GM19328 (cell line): ENCODE results near the gene CPE.
"Not testable (repeated sequence)": the region's sequence is repeated elsewhere in the genome, so short reads cannot be mapped to it uniquely, and the experiment has no call there.

ENCODE experiments used
- ATAC-seq: cut with Tn5 transposase; IDR thresholded peaks from one replicate; pipeline ENCODE4 v1.9.1; 2021; ENCODE audit warnings: mild to moderate bottlenecking, moderate library complexity; ENCODE audit not compliant: unreplicated experiment

The CPE gene

DNA sequence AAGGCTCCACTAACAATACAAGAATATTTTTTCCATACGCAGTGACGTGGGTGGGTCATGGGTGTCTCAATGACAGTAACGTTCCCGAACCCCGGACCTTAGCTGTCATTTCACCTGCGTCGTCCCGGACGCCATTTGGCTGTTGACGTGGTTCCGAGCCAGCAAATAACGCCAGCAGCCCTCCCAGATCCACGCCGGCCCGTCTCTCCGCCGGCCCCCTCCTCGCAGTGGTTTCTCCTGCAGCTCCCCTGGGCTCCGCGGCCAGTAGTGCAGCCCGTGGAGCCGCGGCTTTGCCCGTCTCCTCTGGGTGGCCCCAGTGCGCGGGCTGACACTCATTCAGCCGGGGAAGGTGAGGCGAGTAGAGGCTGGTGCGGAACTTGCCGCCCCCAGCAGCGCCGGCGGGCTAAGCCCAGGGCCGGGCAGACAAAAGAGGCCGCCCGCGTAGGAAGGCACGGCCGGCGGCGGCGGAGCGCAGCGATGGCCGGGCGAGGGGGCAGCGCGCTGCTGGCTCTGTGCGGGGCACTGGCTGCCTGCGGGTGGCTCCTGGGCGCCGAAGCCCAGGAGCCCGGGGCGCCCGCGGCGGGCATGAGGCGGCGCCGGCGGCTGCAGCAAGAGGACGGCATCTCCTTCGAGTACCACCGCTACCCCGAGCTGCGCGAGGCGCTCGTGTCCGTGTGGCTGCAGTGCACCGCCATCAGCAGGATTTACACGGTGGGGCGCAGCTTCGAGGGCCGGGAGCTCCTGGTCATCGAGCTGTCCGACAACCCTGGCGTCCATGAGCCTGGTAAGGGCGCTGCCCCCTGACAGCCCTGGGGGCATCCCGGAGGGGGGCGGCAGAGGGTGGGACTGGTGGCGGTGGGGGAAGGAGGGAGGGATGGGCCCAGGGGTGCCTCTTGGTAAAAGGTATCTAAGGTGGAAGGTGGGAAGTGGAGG, at the start of gene CPE:
CPE (plus strand) TSS at position 264 of the 933 bp plus-strand sequence; CDS start at position 478, 214 bp downstream.
- ATAC-seq, result peak; percentile 71

- ATAC-seq, result no peak
Observed at GRCh38 chr4:165330071-165330470, 48.7 kb upstream of the CPE start.

GRCh38 chr4:165330666-165331065, 48.1 kb upstream of the CPE start:
- no peak for ATAC-seq

DNA sequence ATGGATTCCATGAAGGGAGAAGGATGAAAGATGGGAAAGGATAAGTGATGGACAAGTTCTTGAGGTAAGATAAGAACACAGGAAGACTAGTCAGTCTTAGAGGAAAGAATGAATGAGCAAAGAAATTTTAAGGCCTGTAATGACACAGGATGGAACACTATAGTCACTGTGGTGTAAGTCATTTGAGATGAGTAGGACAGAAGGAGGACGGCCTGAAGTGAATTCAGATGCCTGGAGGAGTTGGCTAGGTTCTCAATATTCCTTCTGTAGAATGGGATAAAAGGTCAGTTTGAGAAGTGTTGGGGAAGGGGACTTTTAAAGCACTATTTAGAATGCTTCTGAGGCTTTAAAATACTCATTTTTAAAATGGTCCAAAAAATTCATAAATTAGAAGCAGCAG, 47.4 kb upstream of the CPE start:
- ATAC-seq, result no peak

DNA sequence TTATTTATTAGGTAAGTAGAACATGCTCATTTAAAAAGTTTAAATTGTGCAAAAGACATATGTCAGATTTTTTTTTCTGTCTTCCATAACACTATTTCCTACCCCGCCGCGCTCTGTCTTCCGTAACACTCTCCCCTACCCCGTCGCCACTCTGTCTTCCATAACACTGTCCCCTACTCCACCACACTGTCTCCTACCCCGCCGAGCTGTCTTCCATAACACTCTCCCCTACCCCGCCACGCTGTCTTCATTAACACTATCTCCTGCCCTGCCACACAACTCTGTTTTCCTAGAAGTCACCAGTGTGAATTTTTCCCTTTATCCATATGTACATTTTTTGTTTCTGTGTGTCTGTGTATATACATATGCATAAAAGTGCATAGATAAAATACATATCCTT, 47.0 kb upstream of the CPE start:
- no peak for ATAC-seq

GRCh38 chr4:165332502-165332901, 46.3 kb upstream of the CPE start:
- ATAC-seq, result no peak

- ATAC-seq, result no peak
Observed at GRCh38 chr4:165335163-165335703, 43.6 kb upstream of the CPE start.

DNA sequence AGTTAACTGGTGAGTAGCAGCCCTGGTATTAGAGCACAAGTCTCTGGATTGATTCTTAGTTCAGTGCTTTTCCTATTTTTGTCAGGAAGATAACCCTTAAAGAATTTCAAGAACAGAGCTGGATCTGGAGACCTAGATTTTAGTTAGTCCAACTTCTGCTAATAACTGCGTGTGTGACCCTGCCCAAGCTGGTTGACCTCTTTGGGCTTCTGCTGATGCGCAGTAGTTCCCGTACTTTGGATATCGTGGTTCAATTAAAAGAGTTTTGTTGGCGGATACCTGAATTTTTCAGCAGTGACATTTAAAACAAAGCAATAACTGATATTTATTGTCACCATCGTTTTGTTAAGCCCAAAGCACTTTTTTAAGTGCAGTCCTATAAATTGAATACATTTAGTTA, 42.1 kb upstream of the CPE start:
- ATAC-seq, result no peak

DNA sequence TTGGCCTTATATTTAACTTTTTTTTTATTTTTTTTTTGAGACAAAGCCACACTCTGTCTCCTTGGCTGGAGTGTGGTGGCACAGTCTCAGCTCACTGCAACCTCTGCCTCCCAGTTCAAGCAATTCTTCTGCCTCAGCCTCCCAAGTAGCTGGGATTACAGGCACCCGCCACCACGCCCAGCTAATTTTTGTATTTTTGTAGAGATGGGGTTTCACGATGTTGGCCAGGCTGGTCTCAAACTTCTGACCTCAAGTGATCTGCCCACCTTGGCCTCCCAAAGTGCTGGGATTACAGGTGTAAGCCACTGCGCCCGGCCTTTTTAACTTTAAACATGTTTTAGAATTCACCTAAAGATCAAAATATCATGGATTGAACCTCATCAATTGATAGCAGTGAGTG, 36.5 kb upstream of the CPE start:
- ATAC-seq, result not testable (repeated sequence)

DNA sequence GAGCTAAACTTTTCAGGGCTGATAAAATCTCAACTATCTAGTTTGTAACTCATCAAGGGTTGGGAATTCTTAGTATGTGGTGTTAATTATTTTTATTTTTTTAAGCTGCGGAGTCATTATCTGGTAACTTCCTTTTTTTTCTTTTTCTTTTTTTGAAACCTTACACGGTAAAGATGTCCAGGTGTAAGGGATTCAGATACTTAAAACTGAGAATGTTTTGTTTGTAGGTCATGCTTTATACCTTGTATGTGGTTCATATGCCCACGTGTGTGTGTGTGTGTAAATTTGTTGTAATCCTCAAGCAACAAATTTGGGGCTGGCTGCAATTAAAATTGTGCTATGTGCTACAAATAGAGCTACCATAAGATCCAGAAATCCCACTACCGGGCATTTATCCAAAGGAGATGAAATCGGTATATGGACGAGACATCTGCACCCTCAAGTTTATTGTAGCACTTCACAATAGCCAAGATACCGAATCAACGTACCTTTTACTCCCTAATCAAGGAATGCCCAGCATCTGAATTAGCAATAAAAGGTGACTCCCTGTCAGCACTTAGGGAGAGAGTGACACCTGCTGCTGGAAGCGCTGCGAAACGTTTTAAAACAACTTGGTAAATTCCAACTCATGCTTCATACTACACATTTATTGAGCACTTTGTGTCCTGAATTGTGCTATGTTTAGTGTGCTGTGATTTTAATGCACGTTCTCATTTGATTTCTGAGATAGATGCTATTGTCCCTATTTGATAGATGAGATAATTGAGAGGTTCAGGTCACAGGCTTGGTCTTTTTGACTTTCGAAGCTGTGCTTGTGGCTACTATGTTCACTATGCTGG, 35.2 kb upstream of the CPE start:
- ATAC-seq, result no peak

GRCh38 chr4:165345666-165346417, 33.0 kb upstream of the CPE start:
- ATAC-seq, result no peak

DNA sequence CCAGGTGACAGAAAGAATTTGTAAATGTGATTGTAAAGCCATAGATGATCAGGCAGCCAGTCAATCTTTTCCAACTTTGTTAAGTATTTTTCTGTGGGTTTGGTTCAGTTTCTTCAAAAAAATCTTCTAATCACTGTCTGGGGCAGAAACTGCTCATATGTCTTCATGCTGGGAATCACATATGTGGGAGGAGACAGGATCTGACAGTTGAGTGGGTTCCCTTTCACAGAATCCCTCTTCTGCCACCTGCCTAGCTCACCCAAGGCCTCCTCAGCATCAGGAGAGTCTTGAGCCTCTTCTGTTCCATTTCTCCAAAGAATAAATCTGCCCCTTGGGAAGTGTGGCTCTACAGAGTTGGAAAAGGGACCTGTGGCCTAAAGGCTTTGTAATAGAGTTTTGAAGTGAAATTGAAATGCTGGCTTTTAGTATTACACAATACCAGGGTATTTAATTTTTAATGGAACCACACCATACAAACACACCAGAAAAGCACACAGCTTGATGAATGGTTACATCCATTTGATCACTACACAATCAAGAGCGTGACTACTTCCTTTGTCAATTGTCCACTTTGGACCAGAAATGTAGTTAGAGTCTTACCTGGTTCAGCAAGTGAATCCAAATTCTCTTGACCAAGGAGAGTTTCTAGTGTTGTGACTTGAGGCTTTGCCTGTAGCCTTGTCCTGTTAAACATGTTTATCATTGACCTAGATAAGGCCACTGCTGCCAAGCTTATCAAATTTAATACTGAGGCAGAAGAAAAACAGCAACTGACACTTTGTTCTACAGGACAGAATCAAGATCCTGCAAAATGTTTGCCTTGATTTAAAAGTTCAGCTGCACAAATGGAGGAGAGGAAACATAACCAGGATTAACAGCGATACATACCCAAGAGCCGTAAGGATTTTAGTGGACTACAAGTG, 30.9 kb upstream of the CPE start:
- no peak for ATAC-seq

GRCh38 chr4:165351359-165352130, 27.3 kb upstream of the CPE start:
- no peak for ATAC-seq

- no peak for ATAC-seq
Observed at GRCh38 chr4:165355900-165356300, 22.9 kb upstream of the CPE start.

GRCh38 chr4:165359506-165359905, 19.3 kb upstream of the CPE start:
- no peak for ATAC-seq

GRCh38 chr4:165360041-165360695, 18.6 kb upstream of the CPE start:
- ATAC-seq, result no peak

DNA sequence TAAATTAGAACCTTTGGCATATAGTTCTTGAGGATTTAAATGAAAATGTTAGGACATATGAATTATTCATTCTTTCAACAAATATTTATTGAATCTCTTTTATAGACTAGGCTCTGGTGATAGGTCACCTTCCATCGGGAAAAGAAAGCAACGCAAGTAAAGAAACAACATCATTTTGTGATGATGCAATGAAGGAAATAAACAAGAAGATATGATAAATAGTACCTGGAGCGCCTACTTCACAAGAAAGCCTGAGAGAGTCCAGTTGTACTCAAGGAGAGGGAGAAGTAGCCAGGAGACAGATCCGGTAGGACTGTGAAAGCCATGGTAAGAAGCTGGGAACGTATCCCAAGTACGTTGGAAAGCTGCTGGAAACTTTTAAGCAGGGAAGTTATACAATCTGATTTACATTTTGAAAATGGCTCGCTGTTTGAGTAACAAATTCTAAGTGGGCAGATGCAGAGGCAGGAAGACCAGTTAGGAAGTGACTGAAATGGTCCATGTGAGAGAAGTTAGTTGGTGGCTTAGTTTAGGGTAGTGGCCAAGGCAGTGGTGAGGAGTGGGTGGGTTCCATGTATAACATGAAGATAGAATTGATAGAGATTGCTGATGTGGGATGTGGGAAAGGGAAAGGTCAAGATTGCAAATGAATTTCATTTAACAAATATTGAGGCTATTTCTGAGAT, 17.7 kb upstream of the CPE start:
- no peak for ATAC-seq

DNA sequence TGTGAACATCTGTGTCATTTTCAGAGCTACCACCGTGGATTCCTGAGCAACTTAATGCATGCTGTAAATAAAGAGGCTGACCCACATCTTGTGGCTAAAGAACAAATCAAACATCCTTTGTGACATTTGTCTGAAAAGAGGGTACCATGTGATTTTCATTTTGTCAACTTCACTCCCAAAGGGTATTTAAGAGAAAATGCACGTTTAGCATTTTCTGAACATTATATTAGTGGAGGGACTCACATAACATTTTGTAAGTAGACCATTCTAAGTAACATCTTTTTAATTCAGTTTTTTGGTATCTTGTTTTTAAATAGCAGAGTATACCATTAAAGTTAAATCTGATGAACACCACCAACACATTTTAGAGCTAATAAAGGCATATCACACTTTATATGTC, 17.0 kb upstream of the CPE start:
- ATAC-seq, result no peak
